Sigmoid colon (tissue), 7 donors: ENCODE results near the gene LDB2. TPM values are rescaled to one million over a fixed set of nuclear protein-coding genes. Genes with fewer than 3 reads are reported as not detected.

Experiments
- DNase-seq: peaks from one replicate; pipeline ENCODE4 v3.0.0-alpha.2; 2019
- H3K27ac ChIP-seq, 4 donors: fragments of 200-600 bp; sonication (generic); one replicate each; pipeline ENCODE4 v1.5.1; 2016 to 2019; ENCODE audit warnings: mild to moderate bottlenecking in 1 of 4
- H3K27me3 ChIP-seq, 3 donors: fragments of 200-600 bp; sonication (generic); one replicate each; pipeline ENCODE4 v1.5.1; 2019; ENCODE audit warnings: mild to moderate bottlenecking in 1 of 3
- H3K36me3 ChIP-seq, 4 donors: fragments of 200-600 bp; sonication (generic); one replicate each; pipeline ENCODE4 v1.5.1; 2016 to 2019
- H3K4me1 ChIP-seq, 4 donors: fragments of 200-600 bp; sonication (generic); one replicate each; pipeline ENCODE4 v1.5.1; 2017 to 2019
- H3K4me3 ChIP-seq, 4 donors: fragments of 200-600 bp; sonication (generic); one replicate each; pipeline ENCODE4 v1.5.1; 2017 to 2019; ENCODE audit warnings: mild to moderate bottlenecking in 2 of 4, moderate library complexity in 1 of 4
- H3K9me3 ChIP-seq, 4 donors: fragments of 200-600 bp in 3 of 4; sonication (generic) in 3 of 4; one replicate each; pipeline versions ENCODE4 v1.5.1 to v1.6.1; 2013 to 2019
- EP300 ChIP-seq, 4 donors: sonication (generic); formaldehyde crosslinking; IDR thresholded peaks; one replicate each; pipeline ENCODE4 v1.6.1; 2017; ENCODE audit warnings: antibody characterized with exemption in 4 of 4
- POLR2A ChIP-seq, 2 donors: fragments of 450-650 bp; IDR thresholded peaks; one replicate each; pipeline ENCODE4 v1.6.1; 2016; ENCODE audit warnings: antibody characterized with exemption in 2 of 2, mild to moderate bottlenecking in 2 of 2, moderate library complexity in 2 of 2
- POLR2AphosphoS5 ChIP-seq, 4 donors: sonication (generic); formaldehyde crosslinking; IDR thresholded peaks; one replicate each; pipeline ENCODE4 v1.6.1; 2017; ENCODE audit warnings: antibody characterized with exemption in 4 of 4
- WGBS, 2 donors: extraction: QIAGEN DNeasy Blood & Tissue Kit; methylation state at CpG; one replicate each; pipeline ENCODE4 v1.1.7; 2013; 5-methylcytosine and 5-hydroxymethylcytosine counted together
- intact Hi-C: fragments of 100-400 bp; cut with DNase I; formaldehyde crosslinking; loops from one replicate; pipeline ENCODE4 v1.15.1; 2023
- polyA plus RNA-seq, 3 donors: library from polyadenylated mRNA; stranded (reverse); fragments of 200-250 nt; gene quantifications; one replicate each; pipeline ENCODE4 v1.2.3, GENCODE V29; 2013
- total RNA-seq, 4 donors: library from RNA; depleted of rRNA; stranded (reverse); fragments of >200 nt; gene quantifications; one replicate each; pipeline ENCODE4 v1.1.0, GENCODE V29; 2016
- TF ChIP-seq, protein P1 (sequence below), 4 experiments: fragments of 450-650 bp in 3 of 4; fragments of 200-600 bp in 1 of 4; IDR thresholded peaks; one replicate each; pipeline ENCODE4 v1.5.1; 2016 to 2019; ENCODE audit warnings: antibody characterized with exemption in 4 of 4, mild to moderate bottlenecking in 3 of 4, moderate library complexity in 2 of 4
- donor health status: healthy with polysubstance abuse.
- donor health status: Bipolar disorder and iron deficiency.
- donor health status: healthy.

Gene LDB2
- total and polyA plus RNA-seq, 7 donors = 2.1 to 28.5 (median 18.3) TPM

DNA sequence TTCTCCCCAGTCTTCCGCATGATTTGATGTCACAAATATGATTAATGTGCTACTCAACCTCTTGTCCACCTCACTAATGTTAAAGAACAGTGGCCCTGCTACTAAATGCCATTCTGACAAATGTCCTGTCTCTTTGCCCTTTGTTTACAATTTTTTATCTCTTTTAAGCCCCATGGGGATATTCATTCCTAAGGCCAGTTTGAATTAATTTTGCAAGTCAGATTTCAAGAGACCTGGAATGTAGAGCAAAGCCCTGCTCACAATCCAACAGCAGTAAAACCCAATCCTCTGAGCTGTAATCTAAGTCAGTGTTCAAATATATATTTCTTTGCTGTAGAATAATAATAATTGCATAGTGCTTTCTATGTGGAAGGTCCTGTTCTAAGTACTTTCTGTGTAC lies 81.2 kb downstream of the LDB2 start:
- intact Hi-C loops = no loop called here
- DNase-seq = no peak

DNA sequence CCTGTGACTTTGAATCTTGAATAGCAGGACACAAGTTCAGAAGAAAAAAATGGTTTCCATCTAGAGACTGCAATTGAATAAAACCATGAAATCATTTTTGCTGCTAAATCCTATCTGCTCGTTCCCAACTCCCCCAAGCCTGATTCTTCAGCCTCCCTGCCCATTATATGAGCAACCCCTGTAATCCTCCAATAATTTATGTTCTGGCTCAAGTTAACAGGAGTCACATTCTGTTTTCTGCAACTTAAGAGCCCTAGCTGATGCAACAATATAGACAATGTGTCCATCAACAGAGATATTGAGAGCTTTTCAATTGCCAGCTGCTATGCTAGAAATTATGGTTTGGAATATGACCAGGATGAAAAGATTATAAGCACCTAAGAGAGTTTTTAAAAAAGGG lies 84.1 kb downstream of the LDB2 start:
- H3K9me3 ChIP-seq = no peaks in the 10 kb centered on the region
- intact Hi-C loops = no loop called here
- no peak for DNase-seq
- H3K27me3 ChIP-seq = no peaks in the 10 kb centered on the region
- no peak for TF ChIP-seq POLR2A (IDR thresholded peaks at IDR 0.05)
- TF ChIP-seq POLR2AphosphoS5 (IDR thresholded peaks at IDR 0.05) = no peak
- no peak for TF ChIP-seq EP300 (IDR thresholded peaks at IDR 0.05)
- TF ChIP-seq, protein P1, sequence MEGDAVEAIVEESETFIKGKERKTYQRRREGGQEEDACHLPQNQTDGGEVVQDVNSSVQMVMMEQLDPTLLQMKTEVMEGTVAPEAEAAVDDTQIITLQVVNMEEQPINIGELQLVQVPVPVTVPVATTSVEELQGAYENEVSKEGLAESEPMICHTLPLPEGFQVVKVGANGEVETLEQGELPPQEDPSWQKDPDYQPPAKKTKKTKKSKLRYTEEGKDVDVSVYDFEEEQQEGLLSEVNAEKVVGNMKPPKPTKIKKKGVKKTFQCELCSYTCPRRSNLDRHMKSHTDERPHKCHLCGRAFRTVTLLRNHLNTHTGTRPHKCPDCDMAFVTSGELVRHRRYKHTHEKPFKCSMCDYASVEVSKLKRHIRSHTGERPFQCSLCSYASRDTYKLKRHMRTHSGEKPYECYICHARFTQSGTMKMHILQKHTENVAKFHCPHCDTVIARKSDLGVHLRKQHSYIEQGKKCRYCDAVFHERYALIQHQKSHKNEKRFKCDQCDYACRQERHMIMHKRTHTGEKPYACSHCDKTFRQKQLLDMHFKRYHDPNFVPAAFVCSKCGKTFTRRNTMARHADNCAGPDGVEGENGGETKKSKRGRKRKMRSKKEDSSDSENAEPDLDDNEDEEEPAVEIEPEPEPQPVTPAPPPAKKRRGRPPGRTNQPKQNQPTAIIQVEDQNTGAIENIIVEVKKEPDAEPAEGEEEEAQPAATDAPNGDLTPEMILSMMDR (IDR thresholded peaks at IDR 0.05) = no peak
- no peak overlapping the region for H3K27ac ChIP-seq
- no peaks in the 10 kb centered on the region for H3K36me3 ChIP-seq
- no peak overlapping the region for H3K4me3 ChIP-seq
- 73 to 76% methylated on average over 1 of the region's 1 CpG for WGBS, 2 donors
- H3K4me1 ChIP-seq = no peaks in the 10 kb centered on the region

More for the DNA sequence above, 81.2 kb downstream of the LDB2 start:
- TF ChIP-seq POLR2AphosphoS5 (IDR thresholded peaks at IDR 0.05) (no peak), POLR2A (IDR thresholded peaks at IDR 0.05) (no peak), EP300 (IDR thresholded peaks at IDR 0.05) (no peak)
- TF ChIP-seq, protein P1 (IDR thresholded peaks at IDR 0.05) = no peak
- WGBS, 2 donors = 93 to 97% methylated on average over 1 of the region's 1 CpG
- no peaks in the 10 kb centered on the region for H3K36me3 ChIP-seq
- no peak overlapping the region for H3K4me3 ChIP-seq
- H3K27ac ChIP-seq = no peak overlapping the region
- no peaks in the 10 kb centered on the region for H3K4me1 ChIP-seq
- no peaks in the 10 kb centered on the region for H3K9me3 ChIP-seq
- H3K27me3 ChIP-seq = no peaks in the 10 kb centered on the region

DNA sequence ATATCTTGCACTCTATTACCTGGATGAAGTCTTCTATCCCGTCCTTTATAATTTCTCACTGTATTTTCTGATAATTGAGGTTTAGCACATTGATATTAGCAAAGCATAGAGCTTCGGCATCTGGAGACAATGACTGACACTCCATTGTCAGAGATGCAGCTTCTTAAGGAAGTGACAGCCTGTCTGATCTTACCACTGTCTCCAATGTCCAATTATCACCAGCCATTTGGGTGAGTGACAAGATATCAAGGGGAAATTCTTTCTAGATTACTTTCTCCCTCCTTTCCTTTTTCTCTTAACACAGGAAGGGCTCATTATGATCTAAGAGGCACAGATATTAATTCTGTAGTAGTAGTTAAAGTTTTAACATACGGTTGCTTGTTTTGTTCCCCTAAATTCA lies 86.4 kb downstream of the LDB2 start:
- DNase-seq = no peak
- no peak for TF ChIP-seq EP300 (IDR thresholded peaks at IDR 0.05)
- TF ChIP-seq POLR2A (IDR thresholded peaks at IDR 0.05) = no peak
- TF ChIP-seq POLR2AphosphoS5 (IDR thresholded peaks at IDR 0.05) = no peak
- TF ChIP-seq, protein P1 (IDR thresholded peaks at IDR 0.05) = no peak
- Histone ChIP-seq H3K36me3 (no peaks in the 10 kb centered on the region), H3K4me3 (no peak overlapping the region), H3K27ac (no peak overlapping the region), H3K9me3 (peaks cover 0 to 2% (median 0%) of the 10 kb centered on the region in 4 donors), H3K4me1 (no peaks in the 10 kb centered on the region), H3K27me3 (no peaks in the 10 kb centered on the region)
- intact Hi-C loops = no loop called here
- WGBS, 2 donors = 81 to 83% methylated on average over 3 of the region's 3 CpGs

DNA sequence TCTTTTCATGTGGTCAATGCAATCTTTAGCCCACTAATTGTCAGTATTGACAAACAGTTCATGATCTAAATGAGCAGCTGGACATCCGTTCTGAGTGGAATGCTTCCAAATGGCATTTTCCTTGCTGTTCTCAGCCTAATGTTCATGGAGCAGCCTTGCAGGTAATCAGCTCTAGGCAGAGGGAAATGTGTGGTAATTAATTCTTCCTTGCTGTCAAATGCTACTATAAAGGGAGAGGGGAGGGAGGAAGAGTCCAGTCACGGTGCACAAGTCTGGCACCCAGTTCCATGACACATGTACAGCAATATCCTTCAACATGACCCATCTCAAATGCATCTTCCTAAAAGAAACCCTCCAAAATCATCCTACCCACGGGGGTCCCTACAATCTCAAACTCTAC lies 88.5 kb downstream of the LDB2 start:
- intact Hi-C loops = no loop called here
- Histone ChIP-seq H3K9me3 (peaks cover 0 to 2% (median 0%) of the 10 kb centered on the region in 4 donors), H3K27me3 (no peaks in the 10 kb centered on the region), H3K4me3 (no peak overlapping the region), H3K4me1 (no peaks in the 10 kb centered on the region), H3K36me3 (no peaks in the 10 kb centered on the region), H3K27ac (no peak overlapping the region)
- WGBS, 2 donors = 48 to 68% methylated on average over 3 of the region's 3 CpGs
- DNase-seq = no peak
- TF ChIP-seq POLR2A (IDR thresholded peaks at IDR 0.05) (no peak), EP300 (IDR thresholded peaks at IDR 0.05) (no peak), POLR2AphosphoS5 (IDR thresholded peaks at IDR 0.05) (no peak)
- TF ChIP-seq, protein P1 (IDR thresholded peaks at IDR 0.05) = no peak

DNA sequence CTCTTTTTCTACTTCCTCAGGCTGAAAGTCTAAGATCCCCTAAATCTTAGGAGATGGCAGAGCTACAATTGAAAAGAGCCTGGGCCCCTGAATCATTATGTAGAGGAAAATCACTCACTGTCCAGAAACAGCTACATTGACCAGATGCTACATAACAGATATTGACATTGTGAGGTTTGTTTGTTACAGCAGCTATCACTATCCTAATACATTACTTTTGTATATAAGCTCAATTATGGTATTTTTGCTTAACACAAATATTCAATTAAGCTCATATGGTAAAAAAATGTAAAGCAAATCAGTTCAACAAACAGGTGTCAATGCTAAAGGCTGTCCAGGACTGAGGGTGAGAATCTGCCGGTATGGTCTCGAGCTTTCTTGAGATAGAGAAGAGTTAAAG lies 89.4 kb downstream of the LDB2 start:
- no peak for DNase-seq
- intact Hi-C loops = no loop called here
- TF ChIP-seq, protein P1 (IDR thresholded peaks at IDR 0.05) = no peak
- TF ChIP-seq POLR2A (IDR thresholded peaks at IDR 0.05) = no peak
- no peak for TF ChIP-seq POLR2AphosphoS5 (IDR thresholded peaks at IDR 0.05)
- TF ChIP-seq EP300 (IDR thresholded peaks at IDR 0.05) = no peak
- Histone ChIP-seq H3K27ac (no peak overlapping the region), H3K36me3 (no peaks in the 10 kb centered on the region), H3K9me3 (peaks cover 0 to 2% (median 0%) of the 10 kb centered on the region in 4 donors), H3K4me1 (no peaks in the 10 kb centered on the region), H3K4me3 (no peak overlapping the region), H3K27me3 (no peaks in the 10 kb centered on the region)
- 91 to 97% methylated on average over 2 of the region's 2 CpGs for WGBS, 2 donors
